ENCODE measurements around the gene KBTBD2.
"Not testable (repeated sequence)": the region's sequence is repeated elsewhere in the genome, so short reads cannot be mapped to it uniquely, and the experiment has no call there.

The KBTBD2 gene

GRCh38 chr7:32890793-32891042 lies 842 bp downstream of the KBTBD2 start:
- peak overlapping the region; percentile 94 to 100 (median 98) for H3K27ac ChIP-seq
- H3K4me1 ChIP-seq: peaks cover 42 to 66% (median 54%) of the 10 kb centered on the region in 10 experiments
- peak overlapping the region; percentile 74 to 96 (median 92) for H3K4me3 ChIP-seq
- H3K9ac ChIP-seq: peak overlapping the region; percentile 97 to 100 (median 99)
- H3K36me3 ChIP-seq: peaks cover 0 to 8% (median 4%) of the 10 kb centered on the region in 11 experiments; a peak in 3 of 22 replicates
- no peaks in the 10 kb centered on the region for H3K27me3 ChIP-seq
- H3K9me3 ChIP-seq (replicated peaks in 1 of 11): no peaks in the 10 kb centered on the region
- H4K20me1 ChIP-seq: peaks cover 45 to 52% (median 47%) of the 10 kb centered on the region in 11 experiments
- TF ChIP-seq Cebpa-rat (IDR thresholded peaks at IDR 0.05): no peak
- peak overlapping the region; percentile 79 to 96 (median 89) for H3K4me2 ChIP-seq

DNA sequence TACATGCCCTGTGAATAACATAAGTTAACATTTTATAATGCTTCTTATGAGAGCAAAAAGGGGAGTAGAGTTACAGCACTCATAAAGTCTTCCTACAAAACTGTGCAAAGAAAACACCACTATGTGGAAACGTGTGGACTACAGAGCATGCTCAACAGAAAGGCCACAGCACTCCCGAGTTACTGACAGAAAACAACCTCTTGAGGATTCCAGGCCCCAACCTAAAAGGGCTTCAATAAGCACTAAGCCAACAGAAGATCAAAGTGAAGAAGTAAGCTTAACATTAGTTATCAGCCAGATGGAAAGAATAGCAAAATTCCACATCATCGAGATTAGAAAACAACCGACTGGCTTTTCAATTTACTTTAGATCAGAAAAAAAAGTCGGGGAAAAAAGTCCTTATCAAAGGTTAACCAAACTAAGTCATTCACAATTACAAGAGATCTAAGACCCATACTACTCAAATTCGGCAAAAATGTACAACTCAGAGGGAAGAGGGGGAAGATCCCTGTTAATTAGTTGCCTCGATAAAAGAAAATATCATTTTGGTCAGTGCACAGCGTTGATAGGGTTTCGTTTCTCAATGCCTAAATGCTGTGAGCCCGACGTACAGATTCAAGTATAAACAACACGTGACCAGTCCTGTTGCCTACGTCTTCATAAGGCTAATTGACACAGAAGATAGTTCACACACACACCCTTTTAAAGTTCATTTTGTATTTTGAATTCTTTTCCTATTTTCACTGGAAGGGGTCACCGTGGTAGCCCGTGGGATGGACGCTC lies 1.4 kb downstream of the KBTBD2 start:
- Histone ChIP-seq H3K4me1 (peaks cover 42 to 70% (median 55%) of the 10 kb centered on the region in 10 experiments), H3K27ac (peak overlapping the region; percentile 94 to 100 (median 98)), H3K4me2 (peak overlapping the region; percentile 79 to 96 (median 89)), H3K9ac (peak overlapping the region; percentile 97 to 100 (median 99)), H4K20me1 (peaks cover 50 to 57% (median 52%) of the 10 kb centered on the region in 11 experiments), H3K27me3 (no peaks in the 10 kb centered on the region), H3K4me3 (peak overlapping the region; percentile 74 to 96 (median 92)), H3K9me3 (replicated peaks in 1 of 11) (no peaks in the 10 kb centered on the region), H3K36me3 (peaks cover 0 to 8% (median 4%) of the 10 kb centered on the region in 11 experiments; a peak in 4 of 22 replicates)
- TF ChIP-seq Cebpa-rat (IDR thresholded peaks at IDR 0.05): no peak

DNA sequence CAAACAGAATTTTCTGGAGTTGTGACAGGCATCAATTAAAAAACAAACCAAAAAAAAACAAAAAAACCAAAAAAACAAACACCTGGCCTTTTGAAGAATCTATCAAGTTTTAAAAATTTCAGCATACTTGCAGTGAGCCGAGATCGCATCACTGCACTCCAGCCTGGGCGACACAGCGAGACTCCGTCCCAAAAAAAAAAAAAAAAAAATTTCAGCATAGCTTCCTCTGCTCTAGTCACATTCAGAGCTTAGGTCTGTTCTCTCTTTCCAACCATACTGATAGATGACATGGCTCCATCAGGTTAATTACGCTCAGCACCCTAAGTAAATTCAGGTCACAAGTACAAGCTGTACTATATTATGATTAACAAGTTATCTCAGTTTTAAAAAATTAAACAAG lies 3.1 kb downstream of the KBTBD2 start:
- H3K9ac ChIP-seq: peak overlapping the region in 4 of 11 experiments; percentile 12 to 100 (median 58); a peak in 4 of 22 replicates
- no peaks in the 10 kb centered on the region for H3K9me3 ChIP-seq (replicated peaks in 1 of 11)
- H3K27me3 ChIP-seq: no peaks in the 10 kb centered on the region
- peaks cover 33 to 70% (median 49%) of the 10 kb centered on the region in 10 experiments for H3K4me1 ChIP-seq
- no peak overlapping the region for H3K27ac ChIP-seq
- TF ChIP-seq Cebpa-rat (IDR thresholded peaks at IDR 0.05): no peak
- peaks cover 67 to 74% (median 69%) of the 10 kb centered on the region in 11 experiments for H4K20me1 ChIP-seq
- H3K4me3 ChIP-seq: 0 out of 20 replicates have a peak overlapping the region, but pooled peaks of 1 of the 10 experiments have one; percentile 94
- H3K36me3 ChIP-seq: peaks cover 0 to 11% (median 4%) of the 10 kb centered on the region in 11 experiments; a peak in 5 of 22 replicates
- H3K4me2 ChIP-seq: peak overlapping the region; percentile 79 to 96 (median 89)

DNA sequence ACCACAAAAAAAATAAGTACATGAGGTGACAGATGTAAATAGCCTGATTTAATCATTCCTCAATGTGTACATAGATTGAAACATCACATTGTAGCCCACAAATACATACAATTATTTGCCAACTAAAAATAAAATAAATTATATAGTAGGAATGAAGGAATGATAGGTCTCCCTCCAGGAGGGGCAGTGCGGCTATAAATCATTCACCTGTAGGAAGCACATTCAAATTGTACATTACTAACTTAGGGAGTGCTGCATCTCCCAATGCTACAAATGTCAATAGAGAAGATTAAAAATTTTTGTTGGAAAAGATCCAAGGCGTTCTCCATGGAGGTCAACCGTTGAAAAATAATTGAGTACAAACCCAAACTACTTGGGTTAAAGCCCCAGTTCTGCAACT lies 4.2 kb downstream of the KBTBD2 start:
- H3K9ac ChIP-seq: peak overlapping the region in 1 of 11 experiments; percentile 25; a peak in 1 of 22 replicates
- peaks cover 78 to 85% (median 80%) of the 10 kb centered on the region in 11 experiments for H4K20me1 ChIP-seq
- no peaks in the 10 kb centered on the region for H3K27me3 ChIP-seq
- H3K9me3 ChIP-seq (replicated peaks in 1 of 11): no peaks in the 10 kb centered on the region
- H3K4me1 ChIP-seq: peaks cover 22 to 67% (median 39%) of the 10 kb centered on the region in 10 experiments
- H3K36me3 ChIP-seq: peaks cover 0 to 15% (median 9%) of the 10 kb centered on the region in 11 experiments; a peak in 8 of 22 replicates
- H3K4me2 ChIP-seq: peak overlapping the region in 9 of 11 experiments; percentile 4 to 95 (median 87); a peak in 11 of 22 replicates
- no peak overlapping the region for H3K4me3 ChIP-seq
- no peak overlapping the region for H3K27ac ChIP-seq
- TF ChIP-seq Cebpa-rat (IDR thresholded peaks at IDR 0.05): no peak

- Histone ChIP-seq H3K4me2 (peak overlapping the region in 2 of 11 experiments; percentile 4 to 6; a peak in 1 of 22 replicates), H3K4me1 (peaks cover 0 to 66% (median 6%) of the 10 kb centered on the region in 10 experiments; a peak in 8 of 20 replicates), H3K9ac (no peak overlapping the region), H3K4me3 (no peak overlapping the region), H3K36me3 (peaks cover 22 to 46% (median 36%) of the 10 kb centered on the region in 11 experiments), H4K20me1 (peaks cover 90 to 100% (median 100%) of the 10 kb centered on the region in 11 experiments), H3K27ac (no peak overlapping the region), H3K27me3 (no peaks in the 10 kb centered on the region), H3K9me3 (replicated peaks in 1 of 11) (no peaks in the 10 kb centered on the region)
- no peak for TF ChIP-seq Cebpa-rat (IDR thresholded peaks at IDR 0.05)
Observed at GRCh38 chr7:32881074-32881982, 10.2 kb downstream of the KBTBD2 start.

DNA sequence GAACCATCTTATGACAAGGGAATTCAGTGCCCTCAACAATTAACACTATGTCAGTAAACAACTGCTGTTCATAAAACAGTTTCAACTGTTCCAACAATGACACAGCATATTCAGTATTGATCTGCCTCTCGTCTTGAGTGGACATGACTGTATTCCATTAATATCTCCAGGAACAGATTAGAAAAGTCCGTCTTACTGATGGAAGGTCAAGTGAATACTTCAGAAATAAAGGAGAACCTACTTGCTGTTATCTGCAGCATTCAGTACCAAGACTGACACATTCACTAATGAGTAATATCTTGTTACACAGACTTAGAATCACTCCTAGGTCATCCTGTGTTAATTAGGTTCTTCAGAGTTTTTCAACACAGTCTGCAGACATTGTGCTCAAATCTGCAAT lies 12.1 kb downstream of the KBTBD2 start:
- 0 out of 22 replicates have a peak overlapping the region, but pooled peaks of 1 of the 11 experiments have one; percentile 1 for H3K27ac ChIP-seq
- no peaks in the 10 kb centered on the region; a peak in 1 of 22 replicates for H3K27me3 ChIP-seq
- H3K4me1 ChIP-seq: peaks cover 0 to 51% (median 0%) of the 10 kb centered on the region in 10 experiments; a peak in 5 of 20 replicates
- H4K20me1 ChIP-seq: peaks cover 86 to 100% (median 100%) of the 10 kb centered on the region in 11 experiments
- no peak overlapping the region for H3K4me2 ChIP-seq
- H3K9ac ChIP-seq: no peak overlapping the region
- peaks cover 39 to 64% (median 54%) of the 10 kb centered on the region in 11 experiments for H3K36me3 ChIP-seq
- TF ChIP-seq Cebpa-rat (IDR thresholded peaks at IDR 0.05): no peak
- no peak overlapping the region for H3K4me3 ChIP-seq
- no peaks in the 10 kb centered on the region for H3K9me3 ChIP-seq (replicated peaks in 1 of 11)

GRCh38 chr7:32878023-32878422 lies 13.5 kb downstream of the KBTBD2 start:
- Histone ChIP-seq H3K36me3 (peaks cover 54 to 76% (median 65%) of the 10 kb centered on the region in 11 experiments), H3K4me1 (peaks cover 0 to 42% (median 0%) of the 10 kb centered on the region in 10 experiments; a peak in 5 of 20 replicates), H4K20me1 (peaks cover 75 to 100% (median 92%) of the 10 kb centered on the region in 11 experiments)
- H3K4me3 ChIP-seq; H3K27me3 ChIP-seq; H3K9me3 ChIP-seq (replicated peaks in 1 of 11); H3K9ac ChIP-seq; H3K27ac ChIP-seq; H3K4me2 ChIP-seq: not testable (repeated sequence)

DNA sequence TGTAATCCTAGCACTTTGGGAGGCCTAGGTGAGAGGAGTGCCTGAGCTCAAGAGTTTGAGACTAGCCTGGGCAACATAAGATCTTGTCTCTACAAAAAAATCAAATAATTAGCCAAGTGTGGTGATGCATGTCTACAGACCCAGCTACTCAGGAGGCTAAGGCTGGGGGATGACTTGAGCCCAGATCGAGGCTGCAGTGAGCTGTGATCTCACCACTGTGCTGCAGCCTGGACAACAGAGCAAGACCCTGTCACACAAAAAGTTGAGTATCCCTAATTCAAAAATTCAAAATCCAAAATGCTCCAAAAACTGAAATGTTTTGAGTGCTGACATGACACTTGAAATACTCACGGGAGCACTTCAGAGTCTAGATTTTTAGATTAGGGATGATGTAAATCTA lies 19.1 kb downstream of the KBTBD2 start:
- Histone ChIP-seq H3K4me2 (no peak overlapping the region), H3K36me3 (peaks cover 89 to 100% (median 98%) of the 10 kb centered on the region in 11 experiments), H3K9me3 (replicated peaks in 1 of 11) (peaks cover 0 to 4% (median 0%) of the 10 kb centered on the region in 11 experiments; a peak in 2 of 22 replicates), H3K27me3 (no peaks in the 10 kb centered on the region; a peak in 1 of 22 replicates), H3K9ac (no peak overlapping the region), H3K4me3 (no peak overlapping the region), H3K27ac (no peak overlapping the region), H3K4me1 (peaks cover 0 to 10% (median 0%) of the 10 kb centered on the region in 10 experiments; a peak in 2 of 20 replicates), H4K20me1 (peaks cover 34 to 98% (median 58%) of the 10 kb centered on the region in 11 experiments; a peak in 21 of 22 replicates)
- TF ChIP-seq Cebpa-rat (IDR thresholded peaks at IDR 0.05): no peak

Measured in BLaER1 treated with 17β-estradiol and CSF1 and Interleukin-3, amounts not matched to agents 10 nM and 100 nM (cell line).